Neural crest cell (in vitro differentiated cells): Measurements from ENCODE around the gene GPR158. TPM values are rescaled to one million over a fixed set of nuclear protein-coding genes. Genes with fewer than 3 reads are reported as not detected.

Experiments
- DNase-seq: peaks from one replicate; pipeline ENCODE4 v3.0.0; 2021; ENCODE audit warnings: low read depth, mixed read lengths, low spot score
- H3K27ac Mint-ChIP-seq: one replicate; pipeline ENCODE4 v1.8.0; 2021; ENCODE audit warnings: mild to moderate bottlenecking, mixed read lengths; ENCODE audit not compliant: unreplicated experiment
- H3K27me3 Mint-ChIP-seq: 2 replicates; pipeline ENCODE4 v1.8.0; 2021; ENCODE audit warnings: low read depth, mild to moderate bottlenecking, mixed read lengths
- H3K36me3 Mint-ChIP-seq: 2 replicates; pipeline ENCODE4 v1.8.0; 2021; ENCODE audit warnings: low read depth, mild to moderate bottlenecking, mixed read lengths
- H3K4me1 Mint-ChIP-seq: 2 replicates; pipeline ENCODE4 v1.8.0; 2021; ENCODE audit warnings: mixed read lengths
- H3K4me3 Mint-ChIP-seq: one replicate; pipeline ENCODE4 v1.8.0; 2021; ENCODE audit warnings: mild to moderate bottlenecking, mixed read lengths
- H3K9me3 Mint-ChIP-seq: 2 replicates; pipeline ENCODE4 v1.8.0; 2021; ENCODE audit warnings: mixed read lengths
- total RNA-seq: library from RNA; stranded (reverse); gene quantifications from 2 replicates; pipeline ENCODE4 v1.2.1, GENCODE V29; 2021
- TF ChIP-seq, protein P1 (sequence below): fragments of 200-600 bp; sonication (generic); conservative IDR thresholded peaks from 2 replicates; pipeline ENCODE4 v1.5.0; 2021; ENCODE audit warnings: antibody characterized with exemption, mild to moderate bottlenecking

Gene GPR158
- total RNA-seq, 1 donor from 2014 or later, result 0.26 TPM

- H3K9me3 Mint-ChIP-seq, result peaks cover 5% of the 10 kb centered on the region
- H3K4me3 Mint-ChIP-seq, result no peak overlapping the region
- no peaks in the 10 kb centered on the region for H3K27me3 Mint-ChIP-seq
- TF ChIP-seq, protein P1, sequence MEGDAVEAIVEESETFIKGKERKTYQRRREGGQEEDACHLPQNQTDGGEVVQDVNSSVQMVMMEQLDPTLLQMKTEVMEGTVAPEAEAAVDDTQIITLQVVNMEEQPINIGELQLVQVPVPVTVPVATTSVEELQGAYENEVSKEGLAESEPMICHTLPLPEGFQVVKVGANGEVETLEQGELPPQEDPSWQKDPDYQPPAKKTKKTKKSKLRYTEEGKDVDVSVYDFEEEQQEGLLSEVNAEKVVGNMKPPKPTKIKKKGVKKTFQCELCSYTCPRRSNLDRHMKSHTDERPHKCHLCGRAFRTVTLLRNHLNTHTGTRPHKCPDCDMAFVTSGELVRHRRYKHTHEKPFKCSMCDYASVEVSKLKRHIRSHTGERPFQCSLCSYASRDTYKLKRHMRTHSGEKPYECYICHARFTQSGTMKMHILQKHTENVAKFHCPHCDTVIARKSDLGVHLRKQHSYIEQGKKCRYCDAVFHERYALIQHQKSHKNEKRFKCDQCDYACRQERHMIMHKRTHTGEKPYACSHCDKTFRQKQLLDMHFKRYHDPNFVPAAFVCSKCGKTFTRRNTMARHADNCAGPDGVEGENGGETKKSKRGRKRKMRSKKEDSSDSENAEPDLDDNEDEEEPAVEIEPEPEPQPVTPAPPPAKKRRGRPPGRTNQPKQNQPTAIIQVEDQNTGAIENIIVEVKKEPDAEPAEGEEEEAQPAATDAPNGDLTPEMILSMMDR, result no peak
- H3K27ac Mint-ChIP-seq, result no peak overlapping the region
- H3K4me1 Mint-ChIP-seq, result peaks cover 6% of the 10 kb centered on the region
- no peaks in the 10 kb centered on the region for H3K36me3 Mint-ChIP-seq
- DNase-seq, result no peak
Observed at GRCh38 chr10:25487266-25487665, 312.5 kb downstream of the GPR158 start.

GRCh38 chr10:25492040-25492439 lies 317.2 kb downstream of the GPR158 start:
- no peaks in the 10 kb centered on the region for H3K27me3 Mint-ChIP-seq
- TF ChIP-seq, protein P1, result no peak
- peaks cover 19% of the 10 kb centered on the region for H3K4me1 Mint-ChIP-seq
- H3K9me3 Mint-ChIP-seq, result peaks cover 3% of the 10 kb centered on the region
- no peak overlapping the region for H3K4me3 Mint-ChIP-seq
- H3K36me3 Mint-ChIP-seq, result no peaks in the 10 kb centered on the region
- no peak for DNase-seq
- H3K27ac Mint-ChIP-seq, result no peak overlapping the region

DNA sequence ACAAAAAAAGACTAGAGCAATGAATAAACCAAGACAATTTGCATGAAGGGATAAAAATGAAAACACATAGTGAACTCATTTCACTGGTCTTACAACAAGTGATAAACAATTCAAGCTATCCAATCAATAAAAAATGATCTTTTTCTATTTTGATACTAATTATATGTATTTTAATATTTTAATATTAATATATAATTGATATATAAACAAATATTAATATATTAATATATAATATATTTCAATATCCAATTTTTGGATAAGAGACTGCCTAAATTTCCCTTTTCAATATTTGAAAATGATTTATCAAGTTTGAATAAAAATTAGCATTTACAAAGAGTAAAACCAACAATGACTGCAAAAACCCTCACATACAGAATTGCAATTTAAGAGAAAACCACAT lies 317.9 kb downstream of the GPR158 start:
- Mint-ChIP-seq H3K27ac (no peak overlapping the region), H3K27me3 (no peaks in the 10 kb centered on the region), H3K4me1 (peaks cover 19% of the 10 kb centered on the region), H3K9me3 (peaks cover 3% of the 10 kb centered on the region), H3K4me3 (no peak overlapping the region), H3K36me3 (no peaks in the 10 kb centered on the region)
- DNase-seq, result no peak
- TF ChIP-seq, protein P1, result no peak

DNA sequence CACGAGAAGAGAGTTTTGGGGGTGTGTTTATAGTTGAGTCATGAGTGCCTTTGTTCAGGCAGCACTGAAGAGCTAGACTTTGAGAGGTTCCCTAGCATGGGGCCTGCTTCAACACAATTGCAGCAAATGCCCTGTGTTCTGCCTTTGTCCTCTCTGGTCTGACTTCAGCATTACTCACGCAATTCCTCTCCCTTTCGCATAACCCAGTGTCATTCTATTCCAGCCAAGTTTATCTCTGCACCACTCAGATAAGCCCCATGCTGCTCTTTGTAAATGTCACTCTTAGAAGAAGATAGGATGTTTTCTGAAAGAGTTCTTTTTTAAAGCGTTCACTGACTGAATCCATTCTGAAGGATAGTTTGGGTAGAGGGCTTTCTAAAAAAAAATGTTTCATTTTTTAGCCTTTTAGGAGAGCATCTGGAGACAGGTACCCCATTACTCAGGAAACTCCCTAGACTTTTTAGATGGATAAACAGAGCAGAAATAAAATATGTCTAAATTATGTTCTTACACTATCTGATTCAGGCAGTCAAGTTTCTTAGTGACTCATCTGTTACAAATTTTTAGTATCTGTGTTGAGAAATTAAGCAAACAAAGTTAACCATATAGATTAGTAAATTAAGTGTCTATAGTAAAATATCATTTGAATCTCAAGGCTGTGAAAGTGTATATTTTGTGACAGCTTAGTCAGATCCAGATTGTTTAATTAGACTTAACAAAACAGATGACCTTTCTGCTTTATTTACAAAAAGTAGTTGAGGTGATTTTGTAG lies 318.5 kb downstream of the GPR158 start:
- TF ChIP-seq, protein P1, result no peak
- peak overlapping the region; percentile 77 for H3K27ac Mint-ChIP-seq
- H3K4me3 Mint-ChIP-seq, result no peak overlapping the region
- no peaks in the 10 kb centered on the region for H3K27me3 Mint-ChIP-seq
- H3K9me3 Mint-ChIP-seq, result peaks cover 3% of the 10 kb centered on the region
- H3K4me1 Mint-ChIP-seq, result peaks cover 19% of the 10 kb centered on the region
- H3K36me3 Mint-ChIP-seq, result no peaks in the 10 kb centered on the region
- DNase-seq, result peak; percentile 12

DNA sequence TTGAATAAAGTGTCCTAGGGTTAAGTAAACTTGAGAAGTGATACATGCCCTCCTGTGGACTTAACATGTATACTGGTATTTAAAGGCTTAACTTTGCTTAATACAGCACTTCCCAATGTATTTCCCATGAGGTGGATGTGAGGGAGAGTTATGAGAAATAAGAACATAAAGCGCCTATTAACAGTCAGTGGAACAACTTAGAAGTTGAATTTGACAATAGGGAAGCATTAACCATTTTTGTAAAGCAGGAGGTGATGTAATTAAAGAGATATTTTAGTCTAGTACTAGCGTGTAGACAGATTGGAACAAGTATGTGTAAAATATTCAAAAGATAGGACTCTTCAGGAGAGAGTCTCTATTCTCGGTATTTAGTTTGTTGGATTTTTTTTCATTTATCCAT lies 322.4 kb downstream of the GPR158 start:
- TF ChIP-seq, protein P1, result no peak
- Mint-ChIP-seq H3K4me3 (no peak overlapping the region), H3K27me3 (no peaks in the 10 kb centered on the region), H3K27ac (no peak overlapping the region), H3K9me3 (no peaks in the 10 kb centered on the region), H3K36me3 (no peaks in the 10 kb centered on the region), H3K4me1 (peaks cover 14% of the 10 kb centered on the region)
- no peak for DNase-seq
